ENCODE data around the gene CCDC112. TPM values are rescaled to one million over a fixed set of nuclear protein-coding genes. Genes with fewer than 3 reads are reported as not detected.

Gene CCDC112
- total and polyA plus RNA-seq, 2 donors from 2014 or later, result 3.8 to 6.5 TPM

- no peaks in the 10 kb centered on the region for H3K4me1 ChIP-seq (ENCODE audit: control insufficient read depth in 2 of 3, insufficient read depth in 2 of 3, low read depth in 1 of 3, low read length in 3 of 3)
- peak in 3 of 5 donors; percentile 15 to 90 (median 57) for DNase-seq
- intact Hi-C loops (cut with DNase I), result no loop called here
- no peaks in the 10 kb centered on the region for H3K9me3 ChIP-seq (ENCODE audit: control insufficient read depth in 2 of 3, insufficient read depth in 1 of 3, low read length in 3 of 3)
- no peak overlapping the region for H3K4me3 ChIP-seq (ENCODE audit: low read length in 3 of 3)
- no peaks in the 10 kb centered on the region for H3K27me3 ChIP-seq (ENCODE audit: control insufficient read depth, insufficient read depth, low read length)
- H3K36me3 ChIP-seq (ENCODE audit: control insufficient read depth in 2 of 3, insufficient read depth in 3 of 3, low read length in 3 of 3), result no peaks in the 10 kb centered on the region
- H3K27ac ChIP-seq (ENCODE audit: low read depth in 2 of 2, low read length in 2 of 2), result no peak overlapping the region
- H3K9ac ChIP-seq (ENCODE audit: low read length in 3 of 3), result no peak overlapping the region
- TF ChIP-seq, protein P1, sequence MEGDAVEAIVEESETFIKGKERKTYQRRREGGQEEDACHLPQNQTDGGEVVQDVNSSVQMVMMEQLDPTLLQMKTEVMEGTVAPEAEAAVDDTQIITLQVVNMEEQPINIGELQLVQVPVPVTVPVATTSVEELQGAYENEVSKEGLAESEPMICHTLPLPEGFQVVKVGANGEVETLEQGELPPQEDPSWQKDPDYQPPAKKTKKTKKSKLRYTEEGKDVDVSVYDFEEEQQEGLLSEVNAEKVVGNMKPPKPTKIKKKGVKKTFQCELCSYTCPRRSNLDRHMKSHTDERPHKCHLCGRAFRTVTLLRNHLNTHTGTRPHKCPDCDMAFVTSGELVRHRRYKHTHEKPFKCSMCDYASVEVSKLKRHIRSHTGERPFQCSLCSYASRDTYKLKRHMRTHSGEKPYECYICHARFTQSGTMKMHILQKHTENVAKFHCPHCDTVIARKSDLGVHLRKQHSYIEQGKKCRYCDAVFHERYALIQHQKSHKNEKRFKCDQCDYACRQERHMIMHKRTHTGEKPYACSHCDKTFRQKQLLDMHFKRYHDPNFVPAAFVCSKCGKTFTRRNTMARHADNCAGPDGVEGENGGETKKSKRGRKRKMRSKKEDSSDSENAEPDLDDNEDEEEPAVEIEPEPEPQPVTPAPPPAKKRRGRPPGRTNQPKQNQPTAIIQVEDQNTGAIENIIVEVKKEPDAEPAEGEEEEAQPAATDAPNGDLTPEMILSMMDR (IDR thresholded peaks at IDR 0.05; ENCODE audit: borderline replicate concordance, extremely low read depth, insufficient read depth), result no peak
- FAIRE-seq, result no peak
Measured at GRCh38 chr5:115325296-115325959, 29.0 kb upstream of the CCDC112 start.

GRCh38 chr5:115324021-115324420 lies 27.6 kb upstream of the CCDC112 start:
- Histone ChIP-seq H3K27me3 (ENCODE audit: control insufficient read depth, insufficient read depth, low read length) (no peaks in the 10 kb centered on the region), H3K4me1 (ENCODE audit: control insufficient read depth in 2 of 3, insufficient read depth in 2 of 3, low read depth in 1 of 3, low read length in 3 of 3) (no peaks in the 10 kb centered on the region), H3K4me3 (ENCODE audit: low read length in 3 of 3) (no peak overlapping the region), H3K36me3 (ENCODE audit: control insufficient read depth in 2 of 3, insufficient read depth in 3 of 3, low read length in 3 of 3) (no peaks in the 10 kb centered on the region), H3K9me3 (ENCODE audit: control insufficient read depth in 2 of 3, insufficient read depth in 1 of 3, low read length in 3 of 3) (no peaks in the 10 kb centered on the region), H3K27ac (ENCODE audit: low read depth in 2 of 2, low read length in 2 of 2) (no peak overlapping the region), H3K9ac (ENCODE audit: low read length in 3 of 3) (no peak overlapping the region)
- TF ChIP-seq, protein P1 (IDR thresholded peaks at IDR 0.05; ENCODE audit: borderline replicate concordance, extremely low read depth, insufficient read depth), result no peak
- FAIRE-seq (no peak), DNase-seq (no peak)
- intact Hi-C loops (cut with DNase I), result no loop called here

DNA sequence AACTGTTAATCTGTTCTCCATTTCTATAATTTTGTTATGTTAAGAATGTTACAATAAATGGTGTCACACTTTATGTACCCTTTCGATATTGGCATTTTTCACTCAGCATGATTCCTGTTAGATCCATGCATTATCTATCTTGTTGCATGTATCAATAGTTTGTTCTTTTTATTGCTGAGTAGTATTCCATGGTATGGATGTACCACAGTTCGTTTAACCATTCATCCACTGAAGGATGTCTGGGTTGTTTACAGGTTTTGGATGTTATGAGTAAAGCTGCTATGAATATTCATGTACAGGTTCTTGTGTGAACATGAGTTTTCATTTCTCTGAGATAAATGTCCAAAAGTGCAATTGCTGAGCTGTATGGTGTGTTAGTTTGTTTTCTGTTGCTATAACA lies 26.3 kb upstream of the CCDC112 start:
- H3K9ac ChIP-seq (ENCODE audit: low read length in 3 of 3), result no peak overlapping the region
- intact Hi-C loops (cut with DNase I), result no loop called here
- H3K27me3 ChIP-seq (ENCODE audit: control insufficient read depth, insufficient read depth, low read length), result no peaks in the 10 kb centered on the region
- no peak for FAIRE-seq
- TF ChIP-seq, protein P1 (IDR thresholded peaks at IDR 0.05; ENCODE audit: borderline replicate concordance, extremely low read depth, insufficient read depth), result no peak
- no peaks in the 10 kb centered on the region for H3K4me1 ChIP-seq (ENCODE audit: control insufficient read depth in 2 of 3, insufficient read depth in 2 of 3, low read depth in 1 of 3, low read length in 3 of 3)
- H3K9me3 ChIP-seq (ENCODE audit: control insufficient read depth in 2 of 3, insufficient read depth in 1 of 3, low read length in 3 of 3), result no peaks in the 10 kb centered on the region
- no peaks in the 10 kb centered on the region for H3K36me3 ChIP-seq (ENCODE audit: control insufficient read depth in 2 of 3, insufficient read depth in 3 of 3, low read length in 3 of 3)
- H3K27ac ChIP-seq (ENCODE audit: low read depth in 2 of 2, low read length in 2 of 2), result no peak overlapping the region
- H3K4me3 ChIP-seq (ENCODE audit: low read length in 3 of 3), result no peak overlapping the region
- no peak for DNase-seq

GRCh38 chr5:115321309-115321708 lies 24.9 kb upstream of the CCDC112 start:
- no peak for FAIRE-seq

More at GRCh38 chr5:115321309-115321708, 24.9 kb upstream of the CCDC112 start:
- no peaks in the 10 kb centered on the region for H3K4me1 ChIP-seq (ENCODE audit: control insufficient read depth in 2 of 3, insufficient read depth in 2 of 3, low read depth in 1 of 3, low read length in 3 of 3)
- H3K9me3 ChIP-seq (ENCODE audit: control insufficient read depth in 2 of 3, insufficient read depth in 1 of 3, low read length in 3 of 3), result no peaks in the 10 kb centered on the region
- DNase-seq, result no peak
- no peak overlapping the region for H3K9ac ChIP-seq (ENCODE audit: low read length in 3 of 3)
- H3K27ac ChIP-seq (ENCODE audit: low read depth in 2 of 2, low read length in 2 of 2), result no peak overlapping the region
- H3K36me3 ChIP-seq (ENCODE audit: control insufficient read depth in 2 of 3, insufficient read depth in 3 of 3, low read length in 3 of 3), result no peaks in the 10 kb centered on the region
- TF ChIP-seq, protein P1 (IDR thresholded peaks at IDR 0.05; ENCODE audit: borderline replicate concordance, extremely low read depth, insufficient read depth), result no peak
- intact Hi-C loops (cut with DNase I), result no loop called here
- H3K4me3 ChIP-seq (ENCODE audit: low read length in 3 of 3), result no peak overlapping the region
- no peaks in the 10 kb centered on the region for H3K27me3 ChIP-seq (ENCODE audit: control insufficient read depth, insufficient read depth, low read length)

Measured in kidney (tissue), 14 donors.